DMS53 (cell line): ENCODE measurements around the gene LRRC7.
"Not testable (repeated sequence)": the region's sequence is repeated elsewhere in the genome, so short reads cannot be mapped to it uniquely, and the experiment has no call there.

Experiments used
- DNase-seq: peaks from one replicate; lab custom pipeline; 2025; lab: John Stamatoyannopoulos, UW

The LRRC7 gene

GRCh38 chr1:70041317-70042045, 473.8 kb downstream of the LRRC7 start:
- DNase-seq: no peak

GRCh38 chr1:70042090-70042731, 474.5 kb downstream of the LRRC7 start:
- DNase-seq: no peak

GRCh38 chr1:70043804-70044203, 476.1 kb downstream of the LRRC7 start:
- no peak for DNase-seq

- DNase-seq: no peak
These were observed 477.1 kb downstream of the LRRC7 start for GRCh38 chr1:70044832-70045231.

GRCh38 chr1:70045581-70045980, 477.9 kb downstream of the LRRC7 start:
- not testable (repeated sequence) for DNase-seq

GRCh38 chr1:70048336-70049094, 480.8 kb downstream of the LRRC7 start:
- DNase-seq: no peak

GRCh38 chr1:70051926-70052325, 484.2 kb downstream of the LRRC7 start:
- DNase-seq: no peak

GRCh38 chr1:70057500-70057899, 489.8 kb downstream of the LRRC7 start:
- DNase-seq: no peak

GRCh38 chr1:70061231-70061630, 493.5 kb downstream of the LRRC7 start:
- no peak for DNase-seq

- DNase-seq: no peak
These were observed 496.1 kb downstream of the LRRC7 start for GRCh38 chr1:70063861-70064260.

- no peak for DNase-seq
These were observed 499.0 kb downstream of the LRRC7 start for GRCh38 chr1:70066711-70067110.

- DNase-seq: no peak
These were observed 503.9 kb downstream of the LRRC7 start for GRCh38 chr1:70071601-70072000.

- peak; percentile 10 for DNase-seq
These were observed 504.6 kb downstream of the LRRC7 start for GRCh38 chr1:70072231-70072751.

GRCh38 chr1:70075761-70076160, 508.0 kb downstream of the LRRC7 start:
- no peak for DNase-seq

GRCh38 chr1:70077066-70077465, 509.3 kb downstream of the LRRC7 start:
- no peak for DNase-seq

GRCh38 chr1:70079546-70079945, 511.8 kb downstream of the LRRC7 start:
- no peak for DNase-seq

GRCh38 chr1:70083519-70083918, 515.8 kb downstream of the LRRC7 start:
- no peak for DNase-seq

GRCh38 chr1:70084314-70084915, 516.7 kb downstream of the LRRC7 start:
- DNase-seq: no peak

GRCh38 chr1:70085521-70085920, 517.8 kb downstream of the LRRC7 start:
- no peak for DNase-seq

- DNase-seq: no peak
These were observed 519.2 kb downstream of the LRRC7 start for GRCh38 chr1:70086897-70087296.

- DNase-seq: no peak
These were observed 522.4 kb downstream of the LRRC7 start for GRCh38 chr1:70090141-70090540.

- no peak for DNase-seq
These were observed 523.2 kb downstream of the LRRC7 start for GRCh38 chr1:70090875-70091274.
